Measurements from ENCODE around the gene PRKCA.

The PRKCA gene

DNA sequence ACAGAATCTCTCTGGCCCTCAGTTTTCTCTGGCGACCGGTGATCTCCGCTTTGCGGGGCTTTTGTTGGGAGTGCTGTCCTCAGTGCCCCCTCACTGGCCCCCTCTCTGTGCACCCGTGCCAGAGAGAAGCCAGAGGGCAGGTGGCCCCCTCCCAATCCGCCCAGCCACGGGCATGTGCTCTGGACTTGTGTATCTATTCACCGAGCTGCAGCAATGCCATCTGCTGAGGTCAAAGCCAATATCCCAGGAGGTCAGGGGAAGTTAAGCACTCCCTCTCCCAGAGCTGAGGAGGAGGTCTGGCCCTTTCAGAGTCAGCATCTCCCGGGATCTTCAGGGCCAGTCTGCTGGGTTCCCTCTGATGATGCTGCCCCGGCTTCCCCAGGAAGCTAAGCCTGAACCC, 537.6 kb downstream of the PRKCA start:
- no peak overlapping the region for H3K4me3 ChIP-seq (ENCODE audit: low read length)
- no peak for DNase-seq (ENCODE audit: low read depth)
- TF ChIP-seq, protein P1, sequence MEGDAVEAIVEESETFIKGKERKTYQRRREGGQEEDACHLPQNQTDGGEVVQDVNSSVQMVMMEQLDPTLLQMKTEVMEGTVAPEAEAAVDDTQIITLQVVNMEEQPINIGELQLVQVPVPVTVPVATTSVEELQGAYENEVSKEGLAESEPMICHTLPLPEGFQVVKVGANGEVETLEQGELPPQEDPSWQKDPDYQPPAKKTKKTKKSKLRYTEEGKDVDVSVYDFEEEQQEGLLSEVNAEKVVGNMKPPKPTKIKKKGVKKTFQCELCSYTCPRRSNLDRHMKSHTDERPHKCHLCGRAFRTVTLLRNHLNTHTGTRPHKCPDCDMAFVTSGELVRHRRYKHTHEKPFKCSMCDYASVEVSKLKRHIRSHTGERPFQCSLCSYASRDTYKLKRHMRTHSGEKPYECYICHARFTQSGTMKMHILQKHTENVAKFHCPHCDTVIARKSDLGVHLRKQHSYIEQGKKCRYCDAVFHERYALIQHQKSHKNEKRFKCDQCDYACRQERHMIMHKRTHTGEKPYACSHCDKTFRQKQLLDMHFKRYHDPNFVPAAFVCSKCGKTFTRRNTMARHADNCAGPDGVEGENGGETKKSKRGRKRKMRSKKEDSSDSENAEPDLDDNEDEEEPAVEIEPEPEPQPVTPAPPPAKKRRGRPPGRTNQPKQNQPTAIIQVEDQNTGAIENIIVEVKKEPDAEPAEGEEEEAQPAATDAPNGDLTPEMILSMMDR (conservative IDR thresholded peaks at IDR 0.05; ENCODE audit: low read depth, low read length) = no peak

DNA sequence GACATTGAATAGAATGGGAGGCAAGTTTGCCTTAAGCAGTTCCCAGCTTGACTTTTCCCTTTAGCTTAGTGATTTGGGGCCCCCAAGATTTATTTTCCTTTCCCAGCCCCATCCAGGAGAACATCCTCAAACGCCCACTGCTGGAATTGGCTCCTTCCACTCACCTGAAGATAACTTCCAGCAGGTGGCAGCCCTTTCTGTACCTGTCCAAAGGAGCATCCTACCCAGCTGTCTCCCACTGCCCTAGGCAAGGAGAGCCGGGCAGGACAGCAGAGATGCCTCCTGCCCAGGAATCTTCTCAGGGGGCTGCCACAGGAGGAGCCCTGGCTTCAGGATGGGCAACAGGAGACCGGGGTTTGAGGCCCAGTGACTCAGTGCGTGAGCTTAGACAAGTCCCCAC, 538.9 kb downstream of the PRKCA start:
- DNase-seq (ENCODE audit: low read depth) = no peak
- TF ChIP-seq, protein P1 (conservative IDR thresholded peaks at IDR 0.05; ENCODE audit: low read depth, low read length) = no peak
- H3K4me3 ChIP-seq (ENCODE audit: low read length) = no peak overlapping the region

DNA sequence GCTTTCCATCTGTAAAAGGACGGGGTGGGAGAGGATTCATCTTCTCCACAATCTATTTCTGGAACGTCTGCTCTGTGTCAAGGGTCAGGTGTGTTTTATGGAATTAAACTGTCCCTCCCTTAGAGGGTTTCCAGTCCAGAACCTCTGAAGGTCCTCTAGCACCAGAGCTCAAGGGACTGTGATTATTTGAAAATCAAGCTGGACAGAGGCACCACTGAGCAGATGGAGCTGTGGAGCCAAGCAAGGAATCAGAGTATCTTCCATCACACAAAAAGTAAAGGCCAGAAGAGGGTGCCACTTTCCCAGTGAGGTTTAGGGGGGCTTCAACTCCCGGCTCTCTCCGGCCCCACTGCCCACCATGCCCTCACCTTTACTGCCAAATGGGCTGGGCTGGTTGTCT, 539.3 kb downstream of the PRKCA start:
- no peak for DNase-seq (ENCODE audit: low read depth)
- TF ChIP-seq, protein P1 (conservative IDR thresholded peaks at IDR 0.05; ENCODE audit: low read depth, low read length) = no peak

DNA sequence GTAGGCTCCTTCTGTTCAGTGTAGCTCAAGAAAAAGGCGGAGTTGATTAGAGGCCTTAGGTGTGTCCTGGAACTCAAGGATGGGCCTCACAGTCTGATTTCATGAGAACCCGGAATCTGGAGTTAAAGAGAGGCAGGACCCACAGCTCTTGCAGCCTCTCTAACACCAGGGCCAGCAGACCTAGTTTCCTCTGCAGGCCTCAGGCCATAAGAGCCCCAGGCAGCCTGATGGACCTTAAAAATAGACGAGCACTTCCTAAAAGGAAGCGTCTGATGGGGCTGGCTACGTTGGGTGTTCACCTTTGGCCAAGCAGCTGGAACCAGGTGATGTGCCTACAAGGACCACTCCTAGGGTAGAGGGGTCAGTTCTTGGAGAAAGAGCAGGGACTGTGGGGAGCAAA, 540.1 kb downstream of the PRKCA start:
- no peak for DNase-seq (ENCODE audit: low read depth)
- no peak overlapping the region for H3K4me3 ChIP-seq (ENCODE audit: low read length)
- TF ChIP-seq, protein P1 (conservative IDR thresholded peaks at IDR 0.05; ENCODE audit: low read depth, low read length) = no peak

More for the DNA sequence above, 539.3 kb downstream of the PRKCA start:
- H3K4me3 ChIP-seq (ENCODE audit: low read length) = no peak overlapping the region

DNA sequence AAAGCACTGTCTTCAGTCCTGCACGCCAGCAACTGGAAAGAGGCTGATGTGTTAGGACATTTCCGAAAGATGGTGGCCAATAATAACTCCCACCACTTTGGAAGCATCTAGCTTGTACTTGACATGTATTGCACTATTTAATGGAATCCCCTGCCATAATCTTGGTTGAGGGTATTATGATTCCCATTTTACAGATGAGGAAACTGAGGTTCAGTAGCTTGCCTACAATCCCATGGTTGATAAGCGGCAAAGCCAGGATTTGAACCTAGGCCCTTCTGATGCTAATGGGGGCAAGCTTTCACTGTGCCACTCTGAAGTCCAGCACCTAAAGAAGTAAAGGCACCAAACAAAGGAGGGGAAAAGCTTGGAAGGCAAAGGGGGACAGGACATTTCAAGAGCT, 540.5 kb downstream of the PRKCA start:
- TF ChIP-seq, protein P1 (conservative IDR thresholded peaks at IDR 0.05; ENCODE audit: low read depth, low read length) = no peak
- DNase-seq (ENCODE audit: low read depth) = no peak
- no peak overlapping the region for H3K4me3 ChIP-seq (ENCODE audit: low read length)

DNA sequence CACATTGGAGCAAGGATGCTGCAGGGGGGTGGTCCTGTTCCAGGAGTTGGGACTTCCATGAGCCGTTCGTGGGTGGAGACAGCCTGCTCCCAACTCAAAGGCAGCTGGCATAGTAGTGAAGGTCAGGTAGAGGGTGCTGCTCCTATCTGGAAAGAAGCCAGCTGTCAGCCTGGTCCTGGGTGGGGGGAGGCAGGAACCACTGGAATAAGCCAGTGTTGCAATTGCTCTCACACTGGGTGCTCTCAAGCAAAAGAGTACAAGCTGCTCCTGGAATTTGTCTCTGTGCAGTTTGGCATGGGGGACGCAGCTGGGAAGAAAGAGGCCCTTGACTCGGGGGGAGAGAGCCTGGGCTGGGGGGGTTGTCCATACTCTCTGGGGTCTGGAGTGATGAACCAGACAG, 541.2 kb downstream of the PRKCA start:
- no peak for DNase-seq (ENCODE audit: low read depth)
- TF ChIP-seq, protein P1 (conservative IDR thresholded peaks at IDR 0.05; ENCODE audit: low read depth, low read length) = no peak
- H3K4me3 ChIP-seq (ENCODE audit: low read length) = no peak overlapping the region

DNA sequence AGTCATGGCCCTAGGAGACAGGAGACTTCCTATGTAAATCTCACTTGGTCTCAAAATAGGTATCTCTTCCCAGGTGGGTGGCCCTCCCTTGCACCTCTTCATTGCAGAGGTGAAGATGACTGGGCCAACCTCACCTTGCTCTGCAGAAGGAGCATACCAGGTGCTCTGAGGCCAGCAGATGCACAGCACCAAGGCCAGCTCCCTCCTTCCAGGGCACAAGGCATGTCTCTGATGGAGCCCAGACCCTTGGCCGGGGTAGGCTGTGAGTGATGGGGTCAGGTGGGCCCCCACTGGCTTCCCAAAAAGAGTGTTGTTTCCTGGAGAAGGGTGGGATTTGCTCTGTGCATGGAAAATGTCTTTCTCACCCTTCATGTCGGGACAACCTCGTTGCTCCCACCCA, 545.3 kb downstream of the PRKCA start:
- TF ChIP-seq, protein P1 (conservative IDR thresholded peaks at IDR 0.05; ENCODE audit: low read depth, low read length) = no peak
- DNase-seq (ENCODE audit: low read depth) = no peak
- H3K4me3 ChIP-seq (ENCODE audit: low read length) = no peak overlapping the region

Data from retinal pigment epithelial cell (primary cell).